ENCODE measurements around the gene CRYGN.

DNA sequence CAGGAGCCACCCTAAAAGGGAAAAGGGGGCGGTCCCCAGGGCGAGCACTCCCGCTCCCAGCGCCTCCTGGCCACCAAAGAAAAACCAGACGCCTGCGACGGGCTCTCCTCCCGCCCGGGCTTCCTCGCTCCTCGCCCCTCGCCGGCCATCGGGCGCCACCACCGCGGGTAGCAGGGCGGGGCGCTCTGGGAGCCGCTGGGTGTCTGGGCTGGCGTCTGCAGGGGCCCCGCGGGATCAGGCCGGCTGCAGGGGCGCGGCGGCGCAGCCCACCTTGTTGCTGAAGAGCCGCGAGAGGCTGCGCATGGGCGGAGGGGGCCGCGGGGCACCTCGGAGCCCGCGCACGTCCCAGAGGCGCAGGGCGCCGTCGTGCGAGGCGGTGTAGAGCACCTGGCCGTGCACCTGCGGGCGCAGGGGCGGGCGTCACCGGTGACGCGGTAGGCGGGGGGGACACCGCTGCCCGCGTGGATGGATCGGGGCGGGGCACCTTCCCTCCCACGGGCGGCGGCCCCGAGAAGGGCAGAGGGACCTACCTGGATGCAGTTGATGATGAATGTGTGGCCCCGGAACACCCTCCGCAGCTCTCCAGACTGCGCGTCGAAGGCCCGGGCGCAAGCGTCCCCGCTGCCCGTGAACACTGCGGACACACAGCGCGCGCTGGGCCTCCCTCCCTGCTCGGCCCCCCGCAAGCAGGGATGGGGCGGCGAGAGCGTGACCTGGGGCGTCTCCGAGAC lies 58.4 kb downstream of the CRYGN start:
- TF ChIP-seq GATA2 (IDR thresholded peaks at IDR 0.05; ENCODE audit: low read depth, low read length) (no peak), GATA3 (IDR thresholded peaks at IDR 0.05; ENCODE audit: low read depth, low read length) (no peak)

All from SH-SY5Y (cell line).